ENCODE results near the gene G3BP1. TPM values are rescaled to one million over a fixed set of nuclear protein-coding genes. Genes with fewer than 3 reads are reported as not detected.
"Not testable (repeated sequence)": the region's sequence is repeated elsewhere in the genome, so short reads cannot be mapped to it uniquely, and the experiment has no call there.

G3BP1 gene
- total RNA-seq, 2 experiments from 2014 or later: 247 to 253 TPM

DNA sequence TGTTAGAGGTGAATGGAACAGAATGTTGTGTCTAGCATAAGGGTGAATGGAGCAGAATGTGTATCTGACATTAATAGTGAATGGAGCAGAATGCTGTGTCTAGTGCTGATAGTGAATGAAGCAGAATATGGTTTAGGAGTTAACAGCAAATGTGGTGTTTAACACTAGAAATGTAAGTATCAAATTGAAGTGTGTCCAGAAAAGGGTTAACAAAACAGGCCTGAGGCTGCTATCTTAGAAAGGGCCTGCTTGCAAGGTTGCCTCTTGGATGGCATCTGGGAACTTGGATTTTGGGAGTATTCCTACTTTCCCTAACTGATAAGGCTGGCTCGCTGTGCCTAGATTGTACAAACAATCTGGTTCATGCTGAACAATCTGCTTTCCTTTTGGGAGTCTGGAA lies 76.1 kb downstream of the G3BP1 start:
- ATAC-seq (no peak), DNase-seq (no peak)
- Mint-ChIP-seq H3K27ac (no peak overlapping the region), H3K27me3 (no peaks in the 10 kb centered on the region), H3K4me1 (ENCODE audit: low read depth) (no peaks in the 10 kb centered on the region), H3K36me3 (ENCODE audit: low read depth) (no peaks in the 10 kb centered on the region), H3K9me3 (no peaks in the 10 kb centered on the region), H3K4me3 (no peak overlapping the region)
- CTCF ChIA-PET: no interaction called here
- POLR2A ChIA-PET: no interaction called here
- TF ChIP-seq, protein P1, sequence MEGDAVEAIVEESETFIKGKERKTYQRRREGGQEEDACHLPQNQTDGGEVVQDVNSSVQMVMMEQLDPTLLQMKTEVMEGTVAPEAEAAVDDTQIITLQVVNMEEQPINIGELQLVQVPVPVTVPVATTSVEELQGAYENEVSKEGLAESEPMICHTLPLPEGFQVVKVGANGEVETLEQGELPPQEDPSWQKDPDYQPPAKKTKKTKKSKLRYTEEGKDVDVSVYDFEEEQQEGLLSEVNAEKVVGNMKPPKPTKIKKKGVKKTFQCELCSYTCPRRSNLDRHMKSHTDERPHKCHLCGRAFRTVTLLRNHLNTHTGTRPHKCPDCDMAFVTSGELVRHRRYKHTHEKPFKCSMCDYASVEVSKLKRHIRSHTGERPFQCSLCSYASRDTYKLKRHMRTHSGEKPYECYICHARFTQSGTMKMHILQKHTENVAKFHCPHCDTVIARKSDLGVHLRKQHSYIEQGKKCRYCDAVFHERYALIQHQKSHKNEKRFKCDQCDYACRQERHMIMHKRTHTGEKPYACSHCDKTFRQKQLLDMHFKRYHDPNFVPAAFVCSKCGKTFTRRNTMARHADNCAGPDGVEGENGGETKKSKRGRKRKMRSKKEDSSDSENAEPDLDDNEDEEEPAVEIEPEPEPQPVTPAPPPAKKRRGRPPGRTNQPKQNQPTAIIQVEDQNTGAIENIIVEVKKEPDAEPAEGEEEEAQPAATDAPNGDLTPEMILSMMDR (IDR thresholded peaks at IDR 0.05): no peak
- intact Hi-C loops (cut with micrococcal nuclease): no loop called here

DNA sequence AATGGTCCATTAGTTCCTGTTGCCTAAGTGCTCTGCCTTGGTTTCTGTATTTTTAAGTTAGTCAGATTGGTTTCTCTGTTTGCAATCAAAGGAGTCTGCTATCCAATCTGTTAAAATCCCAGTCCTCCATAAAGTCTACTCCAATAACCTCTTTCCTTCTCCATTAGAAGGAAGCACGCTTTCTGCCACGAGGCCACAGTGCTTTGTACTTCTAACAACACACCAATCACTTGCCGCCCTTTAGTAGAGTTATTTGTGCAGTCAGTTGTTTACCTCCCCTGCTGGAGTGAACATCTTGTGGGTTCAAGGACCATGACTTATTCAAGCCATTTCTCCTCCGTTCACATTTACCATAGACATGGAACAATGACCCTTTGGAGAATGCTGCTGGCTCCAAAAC lies 83.9 kb downstream of the G3BP1 start:
- Mint-ChIP-seq H3K27me3 (no peaks in the 10 kb centered on the region), H3K36me3 (ENCODE audit: low read depth) (no peaks in the 10 kb centered on the region), H3K27ac (no peak overlapping the region), H3K4me3 (no peak overlapping the region), H3K4me1 (ENCODE audit: low read depth) (no peaks in the 10 kb centered on the region), H3K9me3 (no peaks in the 10 kb centered on the region)
- no peak for ATAC-seq
- DNase-seq: no peak
- intact Hi-C loops (cut with micrococcal nuclease): no loop called here
- TF ChIP-seq, protein P1 (IDR thresholded peaks at IDR 0.05): no peak
- ChIA-PET POLR2A (no interaction called here), CTCF (no interaction called here)

DNA sequence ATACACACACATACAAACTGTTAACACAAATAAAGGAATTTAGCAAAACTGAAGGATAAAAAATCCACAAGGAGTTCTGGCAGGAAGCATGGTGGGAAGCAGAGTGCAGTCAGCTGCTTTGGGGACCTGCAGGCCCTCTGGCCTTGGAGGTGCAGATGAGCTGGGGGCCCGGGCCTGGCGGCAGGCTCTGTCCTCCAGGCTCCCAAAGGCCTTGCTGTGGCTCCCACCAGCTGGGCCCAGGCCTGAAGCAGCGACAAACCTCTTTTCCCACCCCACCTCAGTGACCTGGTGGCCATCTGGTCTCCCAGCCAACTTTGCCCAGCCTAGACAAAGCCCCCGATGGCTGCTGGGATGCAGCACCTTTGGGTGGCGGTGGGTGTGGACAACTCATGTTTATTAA lies 85.1 kb downstream of the G3BP1 start:
- ChIA-PET POLR2A (no interaction called here), CTCF (no interaction called here)
- Mint-ChIP-seq H3K27ac (no peak overlapping the region), H3K27me3 (no peaks in the 10 kb centered on the region), H3K4me3 (no peak overlapping the region), H3K36me3 (ENCODE audit: low read depth) (no peaks in the 10 kb centered on the region), H3K9me3 (no peaks in the 10 kb centered on the region), H3K4me1 (ENCODE audit: low read depth) (no peaks in the 10 kb centered on the region)
- TF ChIP-seq, protein P1 (IDR thresholded peaks at IDR 0.05): no peak
- ATAC-seq (no peak), DNase-seq (no peak)
- intact Hi-C loops (cut with micrococcal nuclease): no loop called here

DNA sequence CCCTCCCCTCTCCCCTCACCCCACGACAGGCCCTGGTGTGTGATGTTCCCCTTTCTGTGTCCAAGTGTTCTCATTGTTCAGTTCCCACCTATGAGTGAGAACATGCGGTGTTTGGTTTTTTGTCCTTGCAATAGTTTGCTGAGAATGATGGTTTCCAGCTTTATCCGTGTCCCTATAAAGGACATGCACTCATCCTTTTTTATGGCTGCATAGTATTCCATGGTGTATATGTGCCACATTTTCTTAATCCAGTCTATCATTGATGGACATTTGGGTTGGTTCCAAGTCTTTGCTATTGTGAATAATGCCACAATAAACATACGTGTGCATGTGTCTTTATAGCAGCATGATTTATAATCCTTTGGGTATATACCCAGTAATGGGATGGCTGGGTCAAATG lies 89.1 kb downstream of the G3BP1 start:
- H3K4me1 Mint-ChIP-seq (ENCODE audit: low read depth); H3K27ac Mint-ChIP-seq; intact Hi-C loops (cut with micrococcal nuclease); H3K36me3 Mint-ChIP-seq (ENCODE audit: low read depth); ATAC-seq; H3K27me3 Mint-ChIP-seq; DNase-seq; CTCF ChIA-PET; H3K9me3 Mint-ChIP-seq; H3K4me3 Mint-ChIP-seq: not testable (repeated sequence)
- POLR2A ChIA-PET: interaction anchor here (0.5 kb wide), 1 partner anchor 1436 kb away, joined by 3 read pairs; no protein-coding TSS in a partner anchor

Other genes with a start within 250 kb of the G3BP1 start
- gene FAT2, start 180.6 kb upstream of the G3BP1 start, total RNA-seq: not detected
- not detected for gene SPARC, start 85.0 kb upstream of the G3BP1 start, total RNA-seq
- gene ATOX1, start 13.3 kb upstream of the G3BP1 start, total RNA-seq: 10 to 100 TPM; 69.6 to 73.3 TPM
- not detected for gene GLRA1, start 152.9 kb downstream of the G3BP1 start, total RNA-seq